HG03439 (cell line): ENCODE data around the gene MAP3K6.

ENCODE experiments used
- ATAC-seq: cut with Tn5 transposase; IDR thresholded peaks from one replicate; pipeline ENCODE4 v1.9.1; 2021; ENCODE audit warnings: mild to moderate bottlenecking, moderate library complexity; ENCODE audit not compliant: unreplicated experiment

MAP3K6 gene

GRCh38 chr1:27336756-27337155 is 30.0 kb downstream of the MAP3K6 start:
- no peak for ATAC-seq

- ATAC-seq, result no peak
These were observed 31.0 kb downstream of the MAP3K6 start for GRCh38 chr1:27335506-27336422.

- ATAC-seq, result no peak
These were observed 33.0 kb downstream of the MAP3K6 start for GRCh38 chr1:27333717-27334279.

- no peak for ATAC-seq
These were observed 34.1 kb downstream of the MAP3K6 start for GRCh38 chr1:27332536-27333281.

GRCh38 chr1:27331922-27332321 is 34.8 kb downstream of the MAP3K6 start:
- ATAC-seq, result no peak

GRCh38 chr1:27331426-27331825 is 35.3 kb downstream of the MAP3K6 start:
- ATAC-seq, result no peak

GRCh38 chr1:27330786-27331185 is 36.0 kb downstream of the MAP3K6 start:
- ATAC-seq, result no peak

GRCh38 chr1:27327964-27328363 is 38.8 kb downstream of the MAP3K6 start:
- no peak for ATAC-seq

GRCh38 chr1:27325286-27325685 is 41.5 kb downstream of the MAP3K6 start:
- ATAC-seq, result no peak

- ATAC-seq, result peak; percentile 4
These were observed 44.1 kb downstream of the MAP3K6 start for GRCh38 chr1:27322569-27323240.

- ATAC-seq, result peak; percentile 97
These were observed 44.8 kb downstream of the MAP3K6 start, which contains the start of gene TMEM222 for GRCh38 chr1:27321813-27322568. Gene TMEM222, plus strand, starts transcription at chr1:27322163. Its CDS starts 35 bp downstream, at chr1:27322198.

GRCh38 chr1:27318596-27318995 is 48.2 kb downstream of the MAP3K6 start:
- no peak for ATAC-seq

GRCh38 chr1:27318136-27318535 is 48.6 kb downstream of the MAP3K6 start:
- no peak for ATAC-seq

- ATAC-seq, result no peak
These were observed 49.9 kb downstream of the MAP3K6 start for GRCh38 chr1:27316860-27317259.

GRCh38 chr1:27314737-27315136 is 52.0 kb downstream of the MAP3K6 start:
- no peak for ATAC-seq

GRCh38 chr1:27314169-27314568 is 52.6 kb downstream of the MAP3K6 start:
- no peak for ATAC-seq

- no peak for ATAC-seq
These were observed 58.7 kb downstream of the MAP3K6 start for GRCh38 chr1:27307874-27308598.

- no peak for ATAC-seq
These were observed 59.6 kb downstream of the MAP3K6 start for GRCh38 chr1:27306892-27307761.

- ATAC-seq, result no peak
These were observed 60.7 kb downstream of the MAP3K6 start for GRCh38 chr1:27306071-27306470.
